Measurements from ENCODE around the gene ADCY2.

DNA sequence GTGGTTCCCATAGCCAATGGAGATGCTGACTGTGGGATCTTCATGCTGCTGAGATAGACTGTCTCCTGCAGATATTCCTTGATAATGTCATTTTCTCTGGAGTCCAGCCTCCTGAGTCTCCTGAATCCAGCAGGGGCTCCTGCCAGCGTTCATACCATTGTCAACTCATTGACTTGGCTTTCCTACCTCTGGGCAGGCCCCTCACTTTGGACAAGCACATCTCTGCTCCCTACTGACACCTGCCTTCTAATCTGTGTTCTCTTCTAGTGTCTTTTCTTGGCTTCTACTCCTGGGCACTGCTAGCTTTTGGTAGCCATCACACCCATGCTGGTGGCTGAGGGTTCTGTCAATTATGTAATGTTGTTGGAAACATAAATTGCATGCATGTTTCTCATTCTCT, 138.0 kb downstream of the ADCY2 start:
- TF ChIP-seq POLR2AphosphoS5 (IDR thresholded peaks at IDR 0.05; ENCODE audit: low read depth, low read length) (no peak), POLR2A (IDR thresholded peaks at IDR 0.05; ENCODE audit: low read depth, low read length) (no peak), TAF1 (IDR thresholded peaks at IDR 0.05; ENCODE audit: borderline replicate concordance, low read depth, low read length) (no peak)

All from GM12892 (cell line).